ENCODE results near the gene RPL36A.

RPL36A gene

GRCh38 chrX:101393530-101394305 is 2.9 kb downstream of the RPL36A start:
- no peak for DNase-seq (ENCODE audit: low spot score)

DNA sequence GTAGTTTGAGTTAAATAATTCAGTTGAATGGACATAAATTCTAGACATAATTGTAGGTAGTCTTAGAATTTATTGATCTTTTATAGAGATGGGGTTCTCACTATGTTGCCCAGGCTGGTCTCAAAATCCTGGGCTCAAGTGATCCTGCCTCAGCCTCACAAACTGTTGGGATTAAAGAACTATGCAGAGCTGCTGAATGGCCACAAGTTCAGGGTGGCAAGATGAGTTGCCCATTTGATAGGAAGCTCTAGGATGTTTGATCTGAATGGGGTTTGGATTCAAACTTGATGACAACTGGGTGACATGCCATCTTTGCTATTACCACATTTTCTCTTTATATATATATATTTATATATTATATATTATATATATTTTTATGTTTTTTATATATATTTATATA is 3.6 kb downstream of the RPL36A start:
- DNase-seq (ENCODE audit: low spot score), result no peak

DNA sequence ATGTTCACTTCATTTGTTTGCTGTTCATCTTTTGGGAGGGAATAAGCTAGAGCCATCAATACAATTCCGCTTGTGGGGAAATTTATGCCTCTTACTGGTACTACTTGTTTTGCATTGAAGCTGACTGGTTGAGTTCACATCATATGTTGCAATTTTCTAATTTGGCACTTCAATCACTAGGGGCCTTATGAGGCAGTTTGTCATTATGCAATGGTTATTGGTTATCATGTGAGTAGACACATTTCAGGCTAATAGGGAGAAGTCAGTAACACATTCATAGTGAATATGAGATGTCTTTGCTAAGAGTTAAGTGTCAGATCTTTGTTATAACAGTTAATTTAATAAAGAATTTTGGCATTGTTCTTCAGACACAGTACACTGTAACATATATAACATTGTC is 5.0 kb downstream of the RPL36A start:
- no peak for DNase-seq (ENCODE audit: low spot score)

GRCh38 chrX:101397779-101398178 is 7.0 kb downstream of the RPL36A start:
- DNase-seq (ENCODE audit: low spot score), result no peak

DNA sequence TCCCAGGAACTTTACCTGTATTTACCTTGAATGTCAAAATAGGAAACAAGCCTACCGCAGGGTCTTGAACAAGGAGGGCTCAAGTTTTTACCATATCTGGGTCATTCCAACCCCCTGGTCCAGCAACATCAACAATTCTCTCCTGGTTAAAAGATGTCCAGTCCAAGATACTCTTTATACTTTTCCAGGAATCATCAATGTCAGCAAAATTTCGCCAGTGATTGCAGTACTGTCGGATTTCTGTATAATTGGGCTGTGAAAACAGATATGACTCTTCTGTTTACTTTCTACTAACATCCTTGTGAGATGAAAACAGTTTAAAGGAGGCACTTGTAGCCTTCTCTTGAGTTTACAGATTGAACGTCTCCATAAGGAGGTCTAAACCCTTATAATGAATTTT is 7.9 kb downstream of the RPL36A start:
- DNase-seq (ENCODE audit: low spot score), result no peak

- no peak for DNase-seq (ENCODE audit: low spot score)
Measured at GRCh38 chrX:101399825-101400224, 9.0 kb downstream of the RPL36A start.

GRCh38 chrX:101407167-101407747 is 16.4 kb downstream of the RPL36A start:
- no peak for DNase-seq (ENCODE audit: low spot score)

- peak; percentile 43 for DNase-seq (ENCODE audit: low spot score)
Measured at GRCh38 chrX:101407748-101408531, 17.1 kb downstream of the RPL36A start, which contains the start of the genes GLA and HNRNPH2. Gene GLA, minus strand, starts transcription at chrX:101407925. Its CDS starts 22 bp downstream, at chrX:101407903. Gene HNRNPH2, plus strand, starts transcription at chrX:101408222. Its CDS starts 3,767 bp downstream, at chrX:101411989.

GRCh38 chrX:101408532-101408841 is 17.7 kb downstream of the RPL36A start:
- no peak for DNase-seq (ENCODE audit: low spot score)

- no peak for DNase-seq (ENCODE audit: low spot score)
Measured at GRCh38 chrX:101409043-101409442, 18.2 kb downstream of the RPL36A start.

GRCh38 chrX:101410461-101410860 is 19.6 kb downstream of the RPL36A start:
- no peak for DNase-seq (ENCODE audit: low spot score)

- no peak for DNase-seq (ENCODE audit: low spot score)
Measured at GRCh38 chrX:101411984-101412383, 21.2 kb downstream of the RPL36A start.

GRCh38 chrX:101415180-101416145 is 24.7 kb downstream of the RPL36A start:
- DNase-seq (ENCODE audit: low spot score), result no peak

DNA sequence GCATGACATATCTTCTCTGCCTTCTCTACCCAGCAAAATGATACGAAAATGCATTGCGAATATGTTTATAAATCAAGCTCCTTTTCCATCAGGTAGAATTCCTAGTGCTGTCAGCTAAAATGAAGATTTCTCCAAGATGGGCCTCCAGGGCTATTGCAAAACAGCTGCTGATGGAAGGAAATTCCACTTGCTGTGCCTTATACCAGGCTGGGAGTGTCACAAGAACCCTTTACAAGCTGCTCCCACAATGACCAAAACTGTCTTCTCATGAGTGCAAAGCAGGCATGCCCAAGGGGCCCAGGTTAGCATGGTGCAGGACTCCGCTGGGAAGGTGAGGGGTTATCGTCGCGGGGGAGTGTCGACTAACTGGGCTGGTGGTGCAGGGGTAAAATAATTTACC is 25.9 kb downstream of the RPL36A start:
- no peak for DNase-seq (ENCODE audit: low spot score)

- no peak for DNase-seq (ENCODE audit: low spot score)
Measured at GRCh38 chrX:101417190-101417589, 26.4 kb downstream of the RPL36A start.

DNA sequence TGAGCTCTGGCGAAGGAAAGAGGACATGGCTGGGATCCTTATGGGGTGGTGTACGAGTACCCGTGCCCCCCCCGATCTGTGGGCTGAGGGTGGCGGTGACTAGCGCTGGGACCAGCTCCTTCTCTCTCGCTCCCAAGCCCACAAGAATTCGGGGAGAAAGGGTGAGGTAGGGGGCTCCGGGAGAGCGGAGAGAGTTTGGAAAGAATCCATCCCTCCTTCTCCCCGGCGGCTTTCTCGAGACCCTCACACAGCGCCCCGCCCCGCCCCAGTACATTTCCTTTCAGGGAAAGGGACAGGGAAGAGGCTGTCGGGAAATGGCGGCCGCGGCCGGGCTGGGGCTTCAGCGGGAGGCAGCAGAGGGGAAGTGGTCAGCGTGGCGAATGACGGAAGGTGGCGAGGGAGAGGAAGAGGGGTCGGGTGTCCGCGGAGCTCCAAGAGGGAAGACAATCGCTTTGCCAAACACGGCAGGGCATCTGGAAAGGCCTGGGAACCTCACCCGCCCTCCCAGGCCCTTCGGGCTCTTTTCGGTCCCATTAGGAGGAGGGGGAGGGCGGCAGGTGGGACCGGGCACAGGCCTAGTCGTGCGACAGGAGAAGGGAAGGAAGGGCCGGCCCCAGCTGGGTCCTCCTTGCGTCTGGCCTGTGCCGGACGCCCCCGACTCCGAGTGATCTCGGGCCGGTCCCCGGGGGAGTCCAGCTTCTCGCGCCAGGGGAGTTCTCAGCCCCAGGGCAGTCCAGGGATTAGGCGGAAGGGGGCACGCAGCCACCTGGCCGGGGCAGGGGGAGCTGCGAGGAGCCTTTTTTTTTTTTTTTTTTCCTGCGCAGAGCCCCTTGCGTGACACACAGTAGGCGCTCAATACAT is 27.4 kb downstream of the RPL36A start:
- no peak for DNase-seq (ENCODE audit: low spot score)

GRCh38 chrX:101419489-101419888 is 28.7 kb downstream of the RPL36A start:
- no peak for DNase-seq (ENCODE audit: low spot score)

DNA sequence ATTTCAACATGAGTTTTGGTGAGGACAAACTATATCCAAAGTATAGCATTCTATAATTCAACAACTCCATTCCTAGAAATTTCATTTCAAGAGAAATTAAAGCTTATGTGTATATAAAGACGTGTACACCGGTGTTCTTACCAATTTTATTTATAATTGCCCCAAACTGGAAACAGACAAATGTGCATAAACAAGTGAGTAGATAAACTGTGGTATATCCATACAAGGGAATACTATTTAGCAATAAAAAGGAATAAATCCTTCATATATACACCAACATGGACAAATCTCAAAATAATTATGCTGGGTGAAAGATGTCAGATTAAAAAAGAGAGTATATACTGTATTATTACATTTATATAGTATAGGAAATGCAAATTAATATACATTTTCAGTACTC is 37.1 kb downstream of the RPL36A start:
- DNase-seq (ENCODE audit: low spot score), result no peak

DNA sequence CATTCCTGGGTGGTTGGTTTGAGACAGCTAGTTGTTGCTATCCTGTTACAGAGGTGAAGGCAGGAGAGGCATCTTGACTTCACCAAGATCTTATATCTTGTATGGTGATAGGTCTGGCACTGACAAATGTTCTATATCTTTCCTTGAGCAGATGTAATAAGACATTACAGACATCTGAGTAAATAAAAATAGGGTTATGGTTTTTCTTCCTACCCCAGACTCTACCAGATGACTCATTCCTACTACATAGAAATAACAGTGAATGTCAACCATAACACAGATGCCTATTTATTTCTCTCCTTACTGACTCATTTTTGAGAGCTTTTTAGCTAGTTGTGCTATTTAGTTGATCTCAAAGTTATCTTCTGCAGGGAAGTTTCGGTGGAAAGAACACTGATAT is 39.1 kb downstream of the RPL36A start:
- DNase-seq (ENCODE audit: low spot score), result no peak

DNA sequence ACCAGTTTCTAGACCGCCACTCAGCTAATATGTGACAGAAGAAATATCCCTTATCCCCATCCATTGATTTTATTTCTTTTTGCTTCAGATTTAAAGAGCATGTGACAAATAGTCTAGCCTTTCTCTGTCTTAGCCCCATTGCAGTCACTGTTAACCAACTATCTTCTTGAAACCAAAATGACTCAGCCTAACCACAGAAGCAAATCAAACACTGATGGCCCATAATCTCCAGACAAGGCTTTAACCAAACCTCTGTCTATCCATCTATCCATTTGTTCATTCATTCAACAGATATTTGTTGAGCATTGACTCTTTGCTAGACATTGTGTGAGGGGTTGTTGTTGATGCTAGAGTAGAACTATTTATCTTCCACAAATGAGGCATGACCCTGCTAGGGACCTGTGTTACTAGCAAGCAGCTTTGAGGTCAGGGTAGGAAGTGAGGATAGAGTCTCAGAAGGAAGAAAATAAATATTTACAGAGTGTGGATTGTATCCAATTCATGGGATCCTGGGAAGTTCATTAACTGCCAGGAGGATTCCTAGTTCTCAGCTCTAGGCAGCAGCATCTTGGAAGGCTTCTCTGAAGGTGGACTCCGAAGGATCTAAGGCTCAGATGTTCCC is 39.8 kb downstream of the RPL36A start:
- no peak for DNase-seq (ENCODE audit: low spot score)
